Glomerular visceral epithelial cell (primary cell): ENCODE data around the gene MARCO.
"Not testable (repeated sequence)": the region's sequence is repeated elsewhere in the genome, so short reads cannot be mapped to it uniquely, and the experiment has no call there.

Experiments
- DNase-seq: peaks from one replicate; pipeline ENCODE4 v3.0.0-alpha.2; 2016; ENCODE audit errors: extremely low spot score

Gene MARCO

GRCh38 chr2:118929059-118929458 lies 12.9 kb upstream of the MARCO start:
- DNase-seq, result no peak

- no peak for DNase-seq
These were observed 9.0 kb upstream of the MARCO start for GRCh38 chr2:118932949-118933348.

GRCh38 chr2:118936306-118936705 lies 5.7 kb upstream of the MARCO start:
- no peak for DNase-seq

GRCh38 chr2:118936936-118937335 lies 5.1 kb upstream of the MARCO start:
- no peak for DNase-seq

GRCh38 chr2:118937817-118938216 lies 4.2 kb upstream of the MARCO start:
- DNase-seq, result no peak

- DNase-seq, result no peak
These were observed 2.0 kb upstream of the MARCO start for GRCh38 chr2:118939994-118940393.

GRCh38 chr2:118940486-118941120 lies 1.4 kb upstream of the MARCO start:
- DNase-seq, result no peak

GRCh38 chr2:118943286-118943685 lies 1.3 kb downstream of the MARCO start:
- DNase-seq, result no peak

GRCh38 chr2:118945881-118946280 lies 3.9 kb downstream of the MARCO start:
- no peak for DNase-seq

- not testable (repeated sequence) for DNase-seq
These were observed 6.3 kb downstream of the MARCO start for GRCh38 chr2:118948266-118948665.

GRCh38 chr2:118954297-118955060 lies 12.5 kb downstream of the MARCO start:
- DNase-seq, result no peak

- no peak for DNase-seq
These were observed 23.7 kb downstream of the MARCO start for GRCh38 chr2:118965737-118966136.

GRCh38 chr2:118967124-118967880 lies 25.3 kb downstream of the MARCO start:
- DNase-seq, result no peak

GRCh38 chr2:118968042-118968441 lies 26.0 kb downstream of the MARCO start:
- no peak for DNase-seq

- no peak for DNase-seq
These were observed 27.2 kb downstream of the MARCO start for GRCh38 chr2:118968961-118969733.

- no peak for DNase-seq
These were observed 27.9 kb downstream of the MARCO start for GRCh38 chr2:118969734-118970395.

GRCh38 chr2:118970396-118971135 lies 28.6 kb downstream of the MARCO start:
- DNase-seq, result no peak

- DNase-seq, result no peak
These were observed 29.5 kb downstream of the MARCO start for GRCh38 chr2:118971245-118972122.

- no peak for DNase-seq
These were observed 31.6 kb downstream of the MARCO start for GRCh38 chr2:118973542-118973951.
